Activated CD8-positive, alpha-beta memory T cell treated with anti-CD3 and anti-CD28 coated beads, Interleukin-2, amount 50 U/mL, for 4 hours (primary cell): ENCODE data around the gene PDLIM1.

Experiments
- DNase-seq: peaks from one replicate; pipeline ENCODE4 v3.0.0-alpha.2; 2020

The PDLIM1 gene

GRCh38 chr10:95196046-95196445, 94.8 kb downstream of the PDLIM1 start:
- DNase-seq, result no peak

DNA sequence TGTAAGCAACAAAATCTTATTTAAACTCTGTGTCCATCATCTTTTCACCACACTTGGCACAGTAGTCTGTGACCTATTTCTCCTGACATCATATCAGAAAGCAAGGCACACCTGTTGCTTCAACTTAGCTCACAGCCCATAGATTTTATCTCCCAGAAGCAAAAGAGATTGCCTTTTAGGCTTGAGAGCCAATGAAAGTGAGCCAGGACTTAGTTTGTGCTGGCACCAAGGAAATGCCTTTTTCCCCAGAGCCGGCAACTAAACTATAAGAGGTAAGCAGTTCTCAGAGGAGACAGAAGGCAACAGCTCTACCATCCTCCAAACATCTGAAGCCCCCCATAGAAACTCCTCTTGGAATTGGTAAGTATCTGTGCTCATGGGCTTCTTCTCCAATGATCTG, 96.9 kb downstream of the PDLIM1 start, which contains the start of gene ACSM6:
Gene ACSM6 (plus strand): TSS at position 295 of the 400 bp plus-strand sequence. CDS start 248 bp downstream, outside the sequence.
- DNase-seq, result no peak

GRCh38 chr10:95188593-95188992, 102.2 kb downstream of the PDLIM1 start:
- DNase-seq, result no peak

DNA sequence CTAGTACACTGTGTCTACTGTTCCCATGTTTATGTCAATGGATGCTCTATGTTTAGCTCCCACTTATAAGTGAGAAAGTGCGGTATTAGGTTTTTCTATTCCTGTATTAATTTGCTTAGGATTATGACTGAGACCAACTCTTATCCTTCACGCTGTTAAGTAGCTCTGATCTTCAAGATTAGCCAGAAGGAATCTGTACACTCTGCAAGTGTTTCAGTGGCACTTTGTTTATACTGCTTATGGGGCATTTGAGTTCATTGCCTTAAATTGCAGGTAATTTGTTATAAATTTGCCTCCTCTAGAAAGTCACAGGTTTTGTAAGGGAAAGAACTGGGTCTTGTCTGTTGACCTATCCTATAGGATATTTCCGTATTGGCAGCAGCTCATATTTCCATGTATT, 103.2 kb downstream of the PDLIM1 start:
- no peak for DNase-seq
